Measurements from ENCODE around the gene HELZ.

DNA sequence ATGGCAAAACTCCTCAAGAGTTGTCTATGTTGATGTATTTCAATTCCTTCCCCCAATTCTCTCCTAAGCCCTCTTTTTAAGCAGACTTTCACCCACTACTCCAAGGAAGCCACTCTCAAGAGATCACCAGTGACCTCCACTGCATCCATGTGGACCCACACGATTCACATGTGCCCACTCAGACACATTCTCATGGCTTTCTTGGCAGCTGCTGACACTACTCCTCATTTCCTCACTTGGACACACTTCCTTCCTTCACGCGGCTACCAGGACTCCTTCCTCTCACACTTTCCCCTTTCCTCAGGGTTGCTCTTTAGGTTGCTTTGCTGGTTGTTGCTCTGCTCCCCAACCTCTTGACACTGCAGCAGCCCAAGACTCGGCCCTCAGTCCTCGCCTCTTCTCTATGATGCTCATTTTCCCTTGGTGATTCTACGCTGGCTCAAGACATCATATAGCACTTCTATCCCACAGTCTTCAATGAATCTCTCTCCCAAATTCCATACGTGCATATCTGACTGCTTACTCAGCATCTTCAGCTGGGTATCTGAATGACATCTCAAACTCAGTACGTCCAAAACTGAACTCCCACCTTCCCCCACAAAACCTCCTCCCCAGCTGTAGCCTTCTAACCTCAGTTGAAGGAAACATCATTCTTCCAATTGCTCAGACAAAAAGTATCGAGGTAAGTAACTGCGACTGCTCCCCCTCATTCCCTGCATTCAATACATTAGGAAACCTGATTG is 28.2 kb downstream of the HELZ start:
- TF ChIP-seq, protein P1, sequence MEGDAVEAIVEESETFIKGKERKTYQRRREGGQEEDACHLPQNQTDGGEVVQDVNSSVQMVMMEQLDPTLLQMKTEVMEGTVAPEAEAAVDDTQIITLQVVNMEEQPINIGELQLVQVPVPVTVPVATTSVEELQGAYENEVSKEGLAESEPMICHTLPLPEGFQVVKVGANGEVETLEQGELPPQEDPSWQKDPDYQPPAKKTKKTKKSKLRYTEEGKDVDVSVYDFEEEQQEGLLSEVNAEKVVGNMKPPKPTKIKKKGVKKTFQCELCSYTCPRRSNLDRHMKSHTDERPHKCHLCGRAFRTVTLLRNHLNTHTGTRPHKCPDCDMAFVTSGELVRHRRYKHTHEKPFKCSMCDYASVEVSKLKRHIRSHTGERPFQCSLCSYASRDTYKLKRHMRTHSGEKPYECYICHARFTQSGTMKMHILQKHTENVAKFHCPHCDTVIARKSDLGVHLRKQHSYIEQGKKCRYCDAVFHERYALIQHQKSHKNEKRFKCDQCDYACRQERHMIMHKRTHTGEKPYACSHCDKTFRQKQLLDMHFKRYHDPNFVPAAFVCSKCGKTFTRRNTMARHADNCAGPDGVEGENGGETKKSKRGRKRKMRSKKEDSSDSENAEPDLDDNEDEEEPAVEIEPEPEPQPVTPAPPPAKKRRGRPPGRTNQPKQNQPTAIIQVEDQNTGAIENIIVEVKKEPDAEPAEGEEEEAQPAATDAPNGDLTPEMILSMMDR (IDR thresholded peaks at IDR 0.05): no peak
- TF ChIP-seq POLR2A (IDR thresholded peaks at IDR 0.05) (no peak), EP300 (IDR thresholded peaks at IDR 0.05) (no peak)

Measured in ovary (tissue), 3 donors.